HG03097 (cell line): ENCODE data around the gene SRPRB.

Experiments used
- ATAC-seq: cut with Tn5 transposase; IDR thresholded peaks from one replicate; pipeline ENCODE4 v1.9.1; 2021; ENCODE audit not compliant: unreplicated experiment, low FRiP score

The SRPRB gene

DNA sequence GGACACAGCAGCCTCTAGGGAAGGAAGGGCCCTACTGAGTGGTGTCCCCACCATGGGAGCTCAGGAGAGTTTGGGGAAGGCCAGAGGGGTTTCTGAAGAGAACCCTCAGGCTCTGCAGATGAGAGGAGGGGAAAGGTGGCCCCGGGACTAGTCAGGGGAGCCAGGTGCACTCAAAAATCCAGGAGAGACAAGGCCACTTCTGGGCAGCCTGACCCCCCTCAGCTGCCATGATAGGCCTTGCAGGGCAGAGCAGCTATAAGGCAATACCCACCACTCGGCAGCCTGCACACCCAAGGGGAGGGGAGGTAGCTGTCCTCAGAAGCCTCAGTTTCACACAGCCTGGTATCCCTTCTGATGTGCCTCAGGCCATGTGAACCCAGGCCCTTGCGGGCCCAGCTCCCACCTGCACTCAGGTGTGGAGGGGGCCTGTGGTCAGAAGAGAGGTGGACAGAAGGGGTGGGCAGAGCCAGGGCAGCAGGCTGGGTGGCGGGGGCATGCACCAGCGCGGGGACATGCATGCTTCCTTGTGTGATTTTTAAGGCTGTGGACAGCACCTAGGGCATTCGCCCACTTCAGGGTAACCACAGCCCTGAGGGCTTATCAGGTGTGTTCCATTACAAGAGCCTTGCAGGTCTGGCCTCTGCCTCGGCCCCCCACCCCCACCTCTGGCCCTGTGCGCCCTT, 34.6 kb downstream of the SRPRB start:
- ATAC-seq, result no peak

- no peak for ATAC-seq
Measured at GRCh38 chr3:133840767-133841166, 35.2 kb downstream of the SRPRB start.

- no peak for ATAC-seq
Measured at GRCh38 chr3:133841196-133841595, 35.6 kb downstream of the SRPRB start.

DNA sequence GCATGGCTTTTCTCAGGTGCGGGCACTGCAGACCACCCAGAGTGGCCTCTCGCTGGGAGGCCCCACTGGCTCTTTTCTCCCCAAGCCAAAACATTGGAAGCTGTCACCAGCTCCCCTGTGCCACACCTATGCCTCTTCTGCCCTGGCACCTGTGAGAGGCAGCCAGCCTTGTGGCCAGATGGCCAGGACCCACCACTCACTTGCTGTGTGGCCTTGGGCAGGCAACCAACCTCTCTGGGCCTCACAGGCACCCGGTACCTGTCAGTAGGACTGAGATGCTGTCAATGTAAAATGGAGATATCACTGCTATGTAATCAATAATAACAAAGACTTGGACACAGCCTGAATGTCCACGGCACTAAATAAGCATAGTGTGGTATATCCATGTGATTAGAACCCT, 36.5 kb downstream of the SRPRB start:
- no peak for ATAC-seq

GRCh38 chr3:133843634-133844033, 38.0 kb downstream of the SRPRB start:
- no peak for ATAC-seq

- ATAC-seq, result no peak
Measured at GRCh38 chr3:133845127-133845526, 39.5 kb downstream of the SRPRB start.

GRCh38 chr3:133849346-133849745, 43.7 kb downstream of the SRPRB start:
- ATAC-seq, result no peak

DNA sequence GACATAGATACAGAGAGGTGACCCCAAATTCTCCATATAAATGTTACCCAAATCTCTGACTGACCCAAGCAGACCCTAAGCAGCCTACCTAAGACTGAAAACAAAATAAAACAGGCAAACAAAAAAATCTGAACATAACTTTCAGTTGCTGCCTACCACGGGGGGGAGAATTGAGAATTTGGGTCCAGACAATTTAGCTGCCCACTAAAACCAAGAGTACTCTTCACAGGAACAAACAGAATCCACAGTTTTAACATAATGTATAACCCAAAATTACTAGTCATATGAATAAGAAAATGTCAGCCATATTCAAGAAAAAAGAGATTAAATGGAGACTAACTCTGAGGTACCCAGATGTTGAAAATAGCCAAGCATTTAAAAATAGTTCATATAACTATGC, 44.4 kb downstream of the SRPRB start:
- ATAC-seq, result no peak

GRCh38 chr3:133851266-133851906, 45.8 kb downstream of the SRPRB start:
- no peak for ATAC-seq

DNA sequence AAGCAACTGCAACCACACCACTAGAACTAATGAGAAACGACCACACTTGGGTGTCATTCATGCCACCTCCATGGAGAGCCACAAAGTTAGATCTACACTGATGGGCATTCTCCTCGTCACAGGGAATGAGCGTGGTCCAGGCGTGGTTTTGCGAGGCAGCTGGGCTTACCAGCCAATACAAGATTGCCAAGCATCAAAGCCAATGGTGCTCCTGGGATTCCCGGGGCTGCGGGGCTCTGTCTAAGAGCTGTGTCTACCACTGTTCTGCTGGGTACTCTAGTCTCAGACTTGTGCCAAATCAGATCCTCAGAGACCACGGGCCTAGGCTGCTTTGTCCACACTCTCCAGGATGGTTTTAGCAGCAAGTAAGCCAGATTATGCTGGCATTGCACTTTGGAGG, 46.3 kb downstream of the SRPRB start:
- no peak for ATAC-seq

DNA sequence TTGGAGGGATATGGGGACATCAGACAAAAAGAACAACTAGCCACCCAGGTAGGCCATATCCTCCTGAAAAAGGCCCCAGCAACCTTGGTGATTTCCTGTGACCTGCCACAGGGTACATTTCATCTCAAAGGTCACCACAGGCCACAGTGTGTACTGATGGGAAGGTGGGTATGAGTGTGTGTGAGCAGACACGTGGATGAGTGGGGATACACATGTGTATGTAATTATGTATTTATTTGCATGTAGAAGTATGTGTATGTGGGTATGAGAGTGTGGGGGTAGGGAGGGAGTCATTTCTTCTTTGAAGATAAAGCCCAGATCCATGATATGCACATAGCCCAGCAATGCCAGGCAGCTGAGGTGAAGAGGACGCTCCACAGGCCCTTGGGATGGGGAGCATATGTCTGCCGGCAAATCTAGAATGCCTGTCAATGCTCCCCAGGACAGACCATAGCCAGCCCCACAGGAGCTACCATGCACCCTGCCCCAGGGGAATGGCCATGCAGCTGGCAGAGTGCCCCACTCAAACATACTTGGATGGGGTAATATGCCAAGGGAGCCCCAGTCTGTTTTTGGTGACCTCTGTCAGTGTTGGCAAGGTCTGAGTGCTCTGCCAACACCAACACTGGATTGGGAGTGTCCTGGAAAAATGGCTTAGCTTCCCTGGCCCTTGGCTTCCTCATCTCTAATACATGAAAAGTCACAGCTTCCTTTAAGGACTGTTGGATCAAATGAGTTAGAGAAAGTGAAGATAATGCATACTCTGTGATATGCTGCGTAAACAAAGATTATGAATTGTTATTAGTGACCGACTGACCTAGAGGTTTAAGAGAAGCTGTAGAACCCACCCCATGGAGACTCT, 47.7 kb downstream of the SRPRB start:
- ATAC-seq, result no peak

- no peak for ATAC-seq
Measured at GRCh38 chr3:133853925-133854227, 48.3 kb downstream of the SRPRB start.

DNA sequence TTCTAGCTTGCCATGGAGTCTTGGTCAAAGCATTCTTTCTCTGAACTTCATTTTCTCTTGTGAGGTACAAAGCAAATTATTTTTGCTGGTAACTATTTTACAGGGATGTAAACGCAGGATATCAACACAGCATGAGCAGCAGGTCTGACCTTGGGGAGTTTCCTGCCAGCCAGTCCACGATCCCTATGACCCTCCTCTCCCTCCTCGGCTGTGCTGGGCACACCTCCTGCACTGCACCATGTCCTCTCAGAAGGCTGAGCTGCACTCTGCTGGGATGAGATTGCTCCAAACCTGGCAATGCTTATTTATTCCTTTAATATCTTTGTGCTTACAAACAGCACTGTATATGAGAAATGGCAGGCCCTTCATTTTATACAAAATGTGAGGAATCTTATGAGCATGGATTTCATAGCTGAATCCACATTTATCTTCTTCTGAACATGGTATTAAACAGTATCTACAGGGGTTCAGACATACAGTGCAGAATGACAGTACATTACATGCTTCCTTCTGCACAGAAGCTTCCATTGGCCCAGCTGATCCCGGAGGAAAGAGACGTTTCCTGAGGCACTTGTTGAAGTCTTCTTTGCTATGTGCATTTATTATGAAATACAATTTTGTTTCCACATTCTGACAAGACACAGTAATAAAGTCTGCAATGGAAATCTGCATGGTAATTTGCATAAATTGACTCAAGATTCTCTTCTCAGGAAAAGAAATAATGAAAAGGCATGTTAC, 48.8 kb downstream of the SRPRB start:
- no peak for ATAC-seq

- ATAC-seq, result no peak
Measured at GRCh38 chr3:133855002-133855370, 49.4 kb downstream of the SRPRB start.

DNA sequence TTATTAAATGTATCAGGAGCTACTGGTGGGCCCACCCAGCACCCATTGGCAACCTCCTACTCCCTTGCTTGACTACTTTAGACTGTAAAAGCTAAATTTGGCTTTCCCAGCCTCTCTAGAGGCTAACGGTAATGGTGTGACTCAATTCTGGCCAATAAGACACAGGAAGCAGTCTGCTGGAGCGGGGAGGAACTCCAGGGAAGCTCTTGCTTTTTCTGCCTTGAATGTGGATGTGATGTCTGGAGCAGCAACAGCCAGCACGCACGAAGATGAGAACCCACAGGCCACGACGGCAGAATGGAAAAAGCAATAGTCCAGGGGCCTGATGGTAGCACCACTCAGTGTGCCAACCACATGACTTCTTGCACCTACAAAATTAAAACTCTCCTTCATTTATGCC, 50.2 kb downstream of the SRPRB start:
- ATAC-seq, result no peak

DNA sequence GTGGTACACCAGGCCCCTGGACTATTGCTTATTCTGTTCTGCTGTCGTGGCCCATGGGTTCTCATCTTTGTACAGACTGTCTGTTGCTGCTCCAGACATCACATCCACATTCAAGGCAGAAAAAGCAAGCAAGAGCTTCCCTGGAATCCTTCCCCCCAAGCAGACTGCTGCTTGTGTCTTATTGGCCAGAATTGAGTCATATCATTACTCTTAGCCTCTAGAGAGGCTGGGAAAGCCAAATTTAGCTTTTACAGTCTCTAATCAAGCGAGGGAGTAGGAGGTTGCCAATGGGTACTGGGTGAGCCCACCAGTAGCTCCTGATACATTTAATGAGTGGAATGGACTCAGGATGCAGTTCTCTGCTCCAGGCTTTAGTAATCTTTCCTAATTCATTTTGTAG, 50.7 kb downstream of the SRPRB start:
- ATAC-seq, result no peak

DNA sequence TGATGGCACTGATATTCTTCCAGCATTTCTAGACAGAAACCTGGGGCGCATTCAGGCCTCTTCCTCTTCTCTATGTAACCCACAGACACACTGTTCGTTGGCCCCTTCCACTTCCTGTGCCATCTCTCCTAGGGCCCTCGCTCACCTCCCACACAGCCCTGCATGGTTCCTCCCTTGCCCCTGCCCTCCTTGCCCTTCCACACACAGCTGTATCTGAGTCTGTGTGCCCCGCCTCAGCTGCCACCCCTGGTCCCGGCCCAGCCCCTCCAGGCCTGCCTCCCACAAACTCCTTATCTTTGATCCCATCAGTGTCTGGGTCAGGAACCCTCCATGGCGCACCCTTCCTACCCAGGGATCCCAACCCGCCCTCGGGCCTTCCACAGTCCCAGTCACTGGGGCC, 52.2 kb downstream of the SRPRB start:
- ATAC-seq, result no peak

DNA sequence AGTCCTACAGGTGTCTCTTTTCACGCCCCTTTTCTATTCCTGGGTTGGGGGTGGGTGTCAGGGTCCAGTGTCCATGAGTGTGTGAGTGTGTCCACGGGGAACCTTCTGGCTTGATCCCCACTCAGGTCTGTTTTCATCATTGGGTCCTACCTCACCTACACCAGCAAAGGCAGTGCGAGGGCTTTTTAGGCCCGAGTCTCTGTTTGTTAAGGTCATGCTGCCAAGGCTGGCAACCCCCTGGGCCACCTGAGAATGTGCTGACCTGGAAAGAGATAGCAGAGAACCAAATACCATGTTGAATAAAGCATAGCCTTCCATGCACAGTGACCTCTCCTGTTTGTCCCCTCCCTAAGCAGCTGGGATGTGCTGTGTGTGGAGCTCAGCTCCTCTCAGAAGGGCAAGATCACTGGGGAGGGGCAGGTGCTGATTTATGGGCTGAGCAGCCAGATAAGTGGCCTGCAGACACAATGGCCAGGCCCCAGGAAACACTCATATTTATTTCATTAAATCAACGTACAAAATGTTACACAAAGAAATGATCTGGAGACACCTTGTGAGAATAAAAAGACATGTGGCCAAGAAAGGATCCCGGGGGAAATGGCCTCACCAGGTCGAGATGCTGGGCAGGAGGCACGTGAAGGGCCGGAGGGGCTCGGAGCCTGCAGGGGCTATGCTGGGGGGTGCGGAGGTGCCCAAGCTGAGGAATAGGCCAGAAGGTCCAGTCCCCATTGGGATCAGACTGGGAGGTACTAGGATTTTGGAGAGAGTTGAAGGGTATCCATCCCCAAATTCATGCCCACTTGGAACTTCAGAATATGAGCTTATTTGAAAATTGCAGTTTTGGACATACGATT, 54.0 kb downstream of the SRPRB start:
- no peak for ATAC-seq

DNA sequence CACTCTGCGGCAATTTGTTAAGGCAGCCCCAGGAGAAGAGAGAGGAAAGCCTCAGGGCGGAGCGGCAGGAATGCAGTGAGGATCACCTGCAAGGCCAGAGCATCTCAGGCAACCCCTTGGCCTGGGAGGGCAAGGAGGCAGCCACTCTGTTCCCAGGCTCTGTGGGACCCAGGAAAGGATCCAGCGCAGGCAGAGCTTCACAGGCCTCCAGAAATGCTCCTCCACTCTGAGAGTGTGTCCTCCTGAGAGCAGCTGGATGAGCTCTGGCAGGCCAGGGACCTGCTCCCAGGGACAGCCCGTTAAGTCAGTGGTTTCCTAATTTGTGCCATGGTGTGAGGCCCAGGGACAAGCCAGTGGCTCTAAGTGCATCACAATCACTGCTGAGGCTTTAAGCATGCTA, 54.9 kb downstream of the SRPRB start:
- ATAC-seq, result no peak

DNA sequence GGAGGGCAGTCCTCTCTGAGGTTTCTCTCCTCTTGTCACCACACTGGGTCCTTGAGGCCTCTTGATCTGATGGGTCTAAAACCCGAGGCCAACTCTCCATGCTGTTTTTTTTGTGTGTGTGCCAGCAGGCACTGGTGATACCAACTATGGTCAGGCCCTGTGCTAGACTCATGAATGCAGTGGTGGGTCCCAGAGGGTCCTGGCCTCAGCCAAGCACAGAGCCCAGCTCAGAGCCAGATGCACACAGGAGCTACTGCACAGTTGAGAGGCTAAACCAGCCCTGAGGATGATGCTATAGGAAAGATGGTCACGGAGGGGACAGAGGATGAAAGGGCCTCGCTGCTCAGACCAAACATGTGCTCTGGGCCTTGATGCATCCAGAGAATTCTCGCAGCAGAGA, 56.5 kb downstream of the SRPRB start:
- ATAC-seq, result no peak
